ENCODE data around the gene ODF2. TPM values are rescaled to one million over a fixed set of nuclear protein-coding genes. Genes with fewer than 3 reads are reported as not detected.

Gene ODF2
- total RNA-seq, 4 donors from 2014 or later: 14.4 to 37.3 (median 25.9) TPM

GRCh38 chr9:128528445-128529160 is 72.8 kb downstream of the ODF2 start:
- intact Hi-C loops (cut with DNase I; ENCODE audit: low total_unique reads): no loop called here
- no peak for TF ChIP-seq POLR2A (IDR thresholded peaks at IDR 0.05)
- TF ChIP-seq, protein P1, sequence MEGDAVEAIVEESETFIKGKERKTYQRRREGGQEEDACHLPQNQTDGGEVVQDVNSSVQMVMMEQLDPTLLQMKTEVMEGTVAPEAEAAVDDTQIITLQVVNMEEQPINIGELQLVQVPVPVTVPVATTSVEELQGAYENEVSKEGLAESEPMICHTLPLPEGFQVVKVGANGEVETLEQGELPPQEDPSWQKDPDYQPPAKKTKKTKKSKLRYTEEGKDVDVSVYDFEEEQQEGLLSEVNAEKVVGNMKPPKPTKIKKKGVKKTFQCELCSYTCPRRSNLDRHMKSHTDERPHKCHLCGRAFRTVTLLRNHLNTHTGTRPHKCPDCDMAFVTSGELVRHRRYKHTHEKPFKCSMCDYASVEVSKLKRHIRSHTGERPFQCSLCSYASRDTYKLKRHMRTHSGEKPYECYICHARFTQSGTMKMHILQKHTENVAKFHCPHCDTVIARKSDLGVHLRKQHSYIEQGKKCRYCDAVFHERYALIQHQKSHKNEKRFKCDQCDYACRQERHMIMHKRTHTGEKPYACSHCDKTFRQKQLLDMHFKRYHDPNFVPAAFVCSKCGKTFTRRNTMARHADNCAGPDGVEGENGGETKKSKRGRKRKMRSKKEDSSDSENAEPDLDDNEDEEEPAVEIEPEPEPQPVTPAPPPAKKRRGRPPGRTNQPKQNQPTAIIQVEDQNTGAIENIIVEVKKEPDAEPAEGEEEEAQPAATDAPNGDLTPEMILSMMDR (IDR thresholded peaks at IDR 0.05): no peak
- no peak for DNase-seq

DNA sequence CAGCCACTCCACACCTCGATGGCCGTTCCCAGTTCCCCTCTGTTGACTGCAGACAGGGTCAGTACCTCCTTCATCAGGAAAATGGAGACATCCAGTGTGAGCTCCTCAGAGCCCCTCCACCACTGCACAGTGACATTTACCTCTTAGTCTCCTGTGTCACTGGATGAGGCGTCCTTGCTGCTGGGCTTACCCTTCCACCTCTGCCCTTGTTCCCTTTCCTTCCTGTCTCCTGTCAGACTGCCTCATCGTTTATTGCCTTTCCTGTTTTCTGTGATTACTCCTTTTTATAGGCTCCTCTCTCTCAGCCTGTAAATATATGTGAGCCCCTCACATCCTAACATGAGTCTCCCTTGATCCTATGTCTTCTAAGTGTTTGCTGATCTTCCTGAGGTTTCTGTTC is 73.4 kb downstream of the ODF2 start:
- intact Hi-C loops (cut with DNase I; ENCODE audit: low total_unique reads): no loop called here
- Histone ChIP-seq H3K27me3 (no peaks in the 10 kb centered on the region), H3K36me3 (no peaks in the 10 kb centered on the region), H3K4me3 (no peak overlapping the region), H3K4me1 (no peaks in the 10 kb centered on the region), H3K27ac (no peak overlapping the region), H3K9me3 (no peaks in the 10 kb centered on the region)
- DNase-seq: no peak
- TF ChIP-seq, protein P1 (IDR thresholded peaks at IDR 0.05): no peak
- TF ChIP-seq POLR2A (IDR thresholded peaks at IDR 0.05): no peak

More at GRCh38 chr9:128528445-128529160, 72.8 kb downstream of the ODF2 start:
- H3K9me3 ChIP-seq: no peaks in the 10 kb centered on the region
- H3K4me3 ChIP-seq: no peak overlapping the region
- H3K4me1 ChIP-seq: no peaks in the 10 kb centered on the region
- H3K27ac ChIP-seq: no peak overlapping the region
- H3K36me3 ChIP-seq: no peaks in the 10 kb centered on the region
- H3K27me3 ChIP-seq: no peaks in the 10 kb centered on the region

DNA sequence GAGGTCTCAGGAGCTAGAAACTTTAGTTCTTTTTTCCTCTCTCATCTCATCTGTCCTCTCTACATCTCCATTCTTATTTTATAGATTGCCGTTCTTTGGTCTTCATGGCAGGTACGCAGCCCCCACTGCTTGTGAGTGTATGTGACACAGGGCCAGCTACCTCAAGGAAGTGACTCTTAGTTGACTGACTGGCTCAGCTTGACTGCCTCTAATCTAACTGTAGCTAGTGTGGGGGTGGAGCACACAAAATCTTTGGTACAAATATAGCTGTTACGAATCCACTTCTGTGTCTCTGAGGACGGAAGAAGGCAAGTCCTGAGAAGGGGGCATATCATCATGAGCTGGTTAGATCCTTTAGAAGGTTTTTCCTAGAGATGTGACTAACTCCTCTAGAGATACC is 76.8 kb downstream of the ODF2 start:
- Histone ChIP-seq H3K27me3 (no peaks in the 10 kb centered on the region), H3K9me3 (no peaks in the 10 kb centered on the region), H3K4me3 (no peak overlapping the region), H3K4me1 (no peaks in the 10 kb centered on the region), H3K36me3 (no peaks in the 10 kb centered on the region), H3K27ac (no peak overlapping the region)
- DNase-seq: no peak
- intact Hi-C loops (cut with DNase I; ENCODE audit: low total_unique reads): no loop called here
- TF ChIP-seq POLR2A (IDR thresholded peaks at IDR 0.05): no peak
- TF ChIP-seq, protein P1 (IDR thresholded peaks at IDR 0.05): no peak

DNA sequence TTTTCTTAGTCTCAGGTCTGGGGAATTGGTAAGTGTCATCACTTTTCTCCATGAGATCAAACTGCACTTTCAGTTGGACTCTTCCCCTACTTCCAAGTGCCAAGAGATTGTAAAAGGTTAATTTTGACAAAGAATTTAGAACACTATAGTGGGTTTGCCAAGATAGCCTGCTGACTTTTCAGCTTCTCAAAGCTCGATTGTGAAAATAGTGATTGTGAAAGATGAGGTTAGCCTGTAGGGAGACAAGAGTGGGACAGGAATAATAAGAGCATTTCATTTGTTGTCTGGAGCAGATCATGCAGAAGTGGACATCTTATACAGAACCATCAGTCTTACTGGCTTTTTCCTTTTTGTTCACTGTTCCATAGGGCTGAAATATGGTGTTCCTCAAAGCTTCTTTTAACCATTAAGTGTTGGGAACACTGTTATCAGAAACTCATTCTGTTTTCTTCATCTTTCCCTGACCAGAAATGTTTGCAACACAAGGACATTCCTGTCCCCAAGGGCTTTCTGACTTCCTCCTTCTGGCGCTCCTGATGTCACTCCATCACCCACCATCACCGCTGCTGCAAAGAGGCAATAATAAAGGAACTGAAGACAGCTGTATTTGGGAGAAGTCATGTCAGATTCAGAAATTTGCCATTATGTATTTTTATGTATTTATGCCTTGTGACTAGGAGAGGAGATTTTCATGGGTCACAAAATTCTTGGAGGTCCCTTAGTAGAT is 85.0 kb downstream of the ODF2 start:
- Histone ChIP-seq H3K9me3 (no peaks in the 10 kb centered on the region), H3K4me1 (no peaks in the 10 kb centered on the region), H3K36me3 (no peaks in the 10 kb centered on the region), H3K27ac (no peak overlapping the region), H3K27me3 (no peaks in the 10 kb centered on the region), H3K4me3 (no peak overlapping the region)
- no peak for DNase-seq
- intact Hi-C loops (cut with DNase I; ENCODE audit: low total_unique reads): no loop called here
- TF ChIP-seq, protein P1 (IDR thresholded peaks at IDR 0.05): no peak
- TF ChIP-seq POLR2A (IDR thresholded peaks at IDR 0.05): no peak

- Histone ChIP-seq H3K4me3 (no peak overlapping the region), H3K27ac (no peak overlapping the region), H3K9me3 (no peaks in the 10 kb centered on the region), H3K4me1 (peaks cover 0 to 2% of the 10 kb centered on the region in 2 donors), H3K36me3 (no peaks in the 10 kb centered on the region), H3K27me3 (no peaks in the 10 kb centered on the region)
- intact Hi-C loops (cut with DNase I; ENCODE audit: low total_unique reads): no loop called here
- no peak for DNase-seq
- TF ChIP-seq, protein P1 (IDR thresholded peaks at IDR 0.05): no peak
- no peak for TF ChIP-seq POLR2A (IDR thresholded peaks at IDR 0.05)
Measured at GRCh38 chr9:128546504-128546903, 90.7 kb downstream of the ODF2 start.
